HG03060 (cell line): Measurements from ENCODE around the gene NRXN2.
"Not testable (repeated sequence)": the region's sequence is repeated elsewhere in the genome, so short reads cannot be mapped to it uniquely, and the experiment has no call there.

ENCODE experiments used
- ATAC-seq: cut with Tn5 transposase; IDR thresholded peaks from one replicate; pipeline ENCODE4 v1.9.1; 2021; ENCODE audit warnings: low read depth, moderate number of reproducible peaks; ENCODE audit not compliant: unreplicated experiment

The NRXN2 gene

GRCh38 chr11:64598797-64599697 is 124.0 kb downstream of the NRXN2 start:
- no peak for ATAC-seq

- ATAC-seq, result no peak
Measured at GRCh38 chr11:64598106-64598796, 124.7 kb downstream of the NRXN2 start.

GRCh38 chr11:64597671-64598101 is 125.3 kb downstream of the NRXN2 start:
- no peak for ATAC-seq

GRCh38 chr11:64595922-64596321 is 127.1 kb downstream of the NRXN2 start:
- ATAC-seq, result not testable (repeated sequence)

GRCh38 chr11:64594159-64594939 is 128.6 kb downstream of the NRXN2 start:
- ATAC-seq, result no peak

- ATAC-seq, result no peak
Measured at GRCh38 chr11:64593156-64594105, 129.6 kb downstream of the NRXN2 start.

GRCh38 chr11:64592656-64593055 is 130.3 kb downstream of the NRXN2 start:
- no peak for ATAC-seq

- no peak for ATAC-seq
Measured at GRCh38 chr11:64592234-64592615, 130.8 kb downstream of the NRXN2 start.

- ATAC-seq, result no peak
Measured at GRCh38 chr11:64591257-64592233, 131.5 kb downstream of the NRXN2 start.

- no peak for ATAC-seq
Measured at GRCh38 chr11:64590763-64591221, 132.2 kb downstream of the NRXN2 start, which contains the start of gene SLC22A12. TSS of gene SLC22A12 (plus strand) at chr11:64591220. CDS start at chr11:64591557, 337 bp downstream.

- ATAC-seq, result no peak
Measured at GRCh38 chr11:64588701-64589100, 134.3 kb downstream of the NRXN2 start.

GRCh38 chr11:64586366-64586765 is 136.6 kb downstream of the NRXN2 start:
- no peak for ATAC-seq

GRCh38 chr11:64585150-64585549 is 137.8 kb downstream of the NRXN2 start:
- no peak for ATAC-seq

GRCh38 chr11:64583296-64584262 is 139.4 kb downstream of the NRXN2 start:
- ATAC-seq, result no peak

- no peak for ATAC-seq
Measured at GRCh38 chr11:64582885-64583284, 140.1 kb downstream of the NRXN2 start.

GRCh38 chr11:64581057-64581523 is 141.9 kb downstream of the NRXN2 start:
- no peak for ATAC-seq

GRCh38 chr11:64580412-64580811 is 142.6 kb downstream of the NRXN2 start:
- ATAC-seq, result no peak
